IPS-18c (cell line): ENCODE results near the gene AK9.
"Not testable (repeated sequence)": the region's sequence is repeated elsewhere in the genome, so short reads cannot be mapped to it uniquely, and the experiment has no call there.

Source experiments
- H3K4me3 ChIP-seq: 2 replicates; pipeline ENCODE4 v1.7.0; 2013; ENCODE audit warnings: low read depth, mild to moderate bottlenecking, low read length, moderate library complexity; ENCODE audit not compliant: insufficient read depth
- H3K9me3 ChIP-seq: one replicate; pipeline ENCODE4 v1.6.1; 2013; ENCODE audit warnings: mild to moderate bottlenecking, low read length, moderate library complexity; ENCODE audit not compliant: control insufficient read depth, insufficient read depth

AK9 gene

DNA sequence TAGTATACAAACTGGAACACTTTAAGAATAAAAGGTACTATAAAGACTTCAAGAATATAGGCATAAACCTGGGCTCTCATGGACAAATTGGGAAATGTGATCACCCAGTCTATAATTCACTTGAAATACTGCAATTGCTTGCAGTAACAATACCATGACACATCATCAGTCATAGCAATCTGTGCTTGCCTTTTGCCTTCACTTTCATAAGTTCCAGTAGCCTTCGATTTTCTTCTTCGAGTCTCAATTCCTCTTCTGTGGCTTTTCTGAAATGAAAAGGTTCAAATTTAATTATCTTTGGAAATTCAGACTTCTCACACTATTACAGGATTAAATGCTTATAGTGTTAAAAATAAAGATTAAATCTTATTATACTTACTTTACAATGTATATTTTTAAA lies 111.6 kb downstream of the AK9 start:
- H3K4me3 ChIP-seq, result no peak overlapping the region
- no peaks in the 10 kb centered on the region for H3K9me3 ChIP-seq

DNA sequence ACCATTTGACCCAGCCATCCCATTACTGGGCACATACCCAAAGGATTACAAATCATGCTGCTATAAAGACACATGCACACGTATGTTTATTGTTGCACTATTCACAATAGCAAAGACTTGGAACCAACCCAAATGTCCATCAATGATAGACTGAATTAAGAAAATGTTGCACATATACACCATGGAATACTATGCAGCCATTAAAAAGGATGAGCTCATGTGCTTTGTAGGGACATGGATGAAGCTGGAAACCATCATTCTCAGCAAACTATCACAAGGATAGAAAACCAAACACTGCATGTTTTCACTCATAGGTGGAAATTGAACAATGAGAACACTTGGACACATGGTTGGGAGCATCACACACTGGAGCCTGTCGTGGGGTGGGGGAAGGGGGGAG lies 121.1 kb downstream of the AK9 start:
- not testable (repeated sequence) for H3K9me3 ChIP-seq, H3K4me3 ChIP-seq

- no peak overlapping the region for H3K4me3 ChIP-seq
- H3K9me3 ChIP-seq, result no peaks in the 10 kb centered on the region
These were observed 129.2 kb downstream of the AK9 start for GRCh38 chr6:109561844-109562243.

DNA sequence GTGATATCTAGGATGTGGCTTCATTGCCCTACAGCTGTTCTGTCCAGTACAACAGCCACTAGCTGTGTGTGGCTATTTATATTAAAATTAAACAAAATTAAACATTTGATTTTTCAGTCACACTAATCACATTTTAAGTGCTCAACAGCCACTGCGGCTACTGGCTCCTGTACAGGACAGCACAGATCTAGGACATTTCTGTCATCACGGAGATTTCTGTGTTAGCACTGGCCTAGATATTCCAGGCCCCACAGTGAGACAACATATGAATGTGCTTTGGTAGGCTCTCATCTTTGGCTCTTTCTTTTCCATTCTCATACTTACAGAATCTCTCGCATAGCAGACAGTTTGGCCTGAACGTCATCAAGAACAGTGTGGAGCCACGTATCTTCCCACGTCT lies 159.6 kb downstream of the AK9 start:
- Histone ChIP-seq H3K4me3 (no peak overlapping the region), H3K9me3 (no peaks in the 10 kb centered on the region)

- H3K4me3 ChIP-seq, result no peak overlapping the region
- no peaks in the 10 kb centered on the region for H3K9me3 ChIP-seq
These were observed 163.0 kb downstream of the AK9 start for GRCh38 chr6:109527989-109528388.

- Histone ChIP-seq H3K4me3 (no peak overlapping the region), H3K9me3 (no peaks in the 10 kb centered on the region)
These were observed 163.9 kb downstream of the AK9 start for GRCh38 chr6:109526905-109527628.

DNA sequence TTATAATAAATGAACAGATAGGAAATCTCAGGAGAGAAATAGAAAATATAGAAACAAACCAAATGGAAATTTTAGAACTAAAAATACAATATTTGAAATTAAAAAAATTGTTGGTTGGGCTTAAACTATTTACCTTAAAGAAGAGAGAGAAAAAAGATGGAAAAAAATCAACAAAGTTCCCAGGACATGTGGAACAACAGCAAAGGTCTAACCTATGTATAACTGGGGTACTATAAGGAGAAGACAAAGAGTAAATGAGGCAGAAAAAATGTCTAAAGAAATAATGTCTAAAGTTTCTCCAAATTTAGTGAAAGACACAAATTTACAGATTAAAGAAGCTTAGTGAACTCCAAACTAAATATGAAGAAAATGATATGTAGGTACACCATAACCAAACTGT lies 166.9 kb downstream of the AK9 start:
- no peak overlapping the region for H3K4me3 ChIP-seq
- H3K9me3 ChIP-seq, result no peaks in the 10 kb centered on the region

DNA sequence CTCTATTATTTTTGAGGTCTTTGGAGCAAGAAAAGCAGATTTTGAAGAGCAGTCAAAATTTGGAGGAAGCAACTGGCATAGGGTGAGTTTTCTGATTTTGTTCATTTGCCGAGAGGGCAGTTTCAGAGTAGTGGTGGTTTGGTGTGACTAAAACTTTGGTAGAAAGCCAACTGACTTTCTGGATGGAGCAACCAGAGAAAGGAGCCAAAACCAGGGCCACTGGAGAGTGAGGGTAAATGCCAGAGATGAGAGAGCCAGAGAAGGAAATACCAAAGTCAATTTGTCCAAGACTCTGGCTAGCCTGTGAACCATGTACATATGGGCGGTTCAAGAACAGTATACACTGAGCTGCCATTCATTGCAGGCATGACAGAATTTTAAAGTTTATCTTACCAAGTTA lies 167.5 kb downstream of the AK9 start:
- no peak overlapping the region for H3K4me3 ChIP-seq
- H3K9me3 ChIP-seq, result no peaks in the 10 kb centered on the region

- Histone ChIP-seq H3K9me3 (no peaks in the 10 kb centered on the region), H3K4me3 (no peak overlapping the region)
These were observed 169.9 kb downstream of the AK9 start for GRCh38 chr6:109521080-109521479.

GRCh38 chr6:109519647-109520046 lies 171.4 kb downstream of the AK9 start:
- H3K4me3 ChIP-seq, H3K9me3 ChIP-seq: not testable (repeated sequence)

DNA sequence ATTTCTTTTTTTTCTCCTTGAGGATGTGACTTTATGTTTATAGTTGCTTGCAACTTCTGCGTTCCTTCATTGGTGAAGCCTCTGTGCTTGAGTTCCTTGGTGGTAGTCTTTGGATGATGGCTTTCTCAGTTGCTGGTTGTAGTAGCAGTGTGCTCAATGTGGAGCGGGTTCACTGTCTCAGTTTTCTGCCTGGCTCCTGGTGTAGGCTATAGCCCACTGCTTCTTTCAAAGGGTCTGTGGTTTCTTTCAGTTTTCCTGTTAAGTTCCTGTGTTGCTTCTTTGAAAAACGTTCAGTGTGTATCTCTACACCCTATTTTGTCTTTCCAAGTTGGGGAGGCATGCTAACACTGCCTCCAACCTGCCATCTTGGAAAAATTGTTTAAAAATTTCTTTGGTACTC lies 174.1 kb downstream of the AK9 start:
- no peak overlapping the region for H3K4me3 ChIP-seq

DNA sequence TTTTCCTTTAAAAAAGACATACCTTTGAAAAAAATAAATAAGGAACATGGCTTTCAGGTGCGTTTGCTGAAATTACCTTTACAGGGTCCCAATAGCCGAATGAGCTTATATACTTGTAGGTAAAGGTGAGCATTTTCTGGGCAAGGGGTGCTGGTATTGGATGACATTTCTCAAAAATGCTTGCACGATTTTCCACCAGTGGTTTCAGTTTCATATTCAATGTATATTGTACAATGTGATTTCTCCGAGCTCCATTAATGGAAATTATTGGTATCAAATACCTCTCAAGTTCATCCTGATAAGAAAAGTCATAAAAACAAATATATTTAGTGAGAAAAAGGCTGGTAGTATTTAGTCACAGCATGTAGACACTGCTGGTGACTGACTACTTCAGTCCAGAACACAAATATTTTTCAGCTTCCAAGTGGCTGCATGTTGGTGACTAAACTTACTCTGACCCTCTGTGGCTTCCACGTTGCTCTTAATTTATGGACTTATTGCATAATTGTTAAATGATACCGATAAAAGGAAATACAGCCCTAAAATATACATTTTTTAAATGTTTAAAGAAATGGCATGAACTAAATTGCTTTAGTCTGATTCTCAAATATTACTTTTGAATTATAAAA lies 175.1 kb downstream of the AK9 start:
- Histone ChIP-seq H3K9me3 (no peaks in the 10 kb centered on the region), H3K4me3 (no peak overlapping the region)

More for the DNA sequence above, 174.1 kb downstream of the AK9 start:
- H3K9me3 ChIP-seq, result no peaks in the 10 kb centered on the region

DNA sequence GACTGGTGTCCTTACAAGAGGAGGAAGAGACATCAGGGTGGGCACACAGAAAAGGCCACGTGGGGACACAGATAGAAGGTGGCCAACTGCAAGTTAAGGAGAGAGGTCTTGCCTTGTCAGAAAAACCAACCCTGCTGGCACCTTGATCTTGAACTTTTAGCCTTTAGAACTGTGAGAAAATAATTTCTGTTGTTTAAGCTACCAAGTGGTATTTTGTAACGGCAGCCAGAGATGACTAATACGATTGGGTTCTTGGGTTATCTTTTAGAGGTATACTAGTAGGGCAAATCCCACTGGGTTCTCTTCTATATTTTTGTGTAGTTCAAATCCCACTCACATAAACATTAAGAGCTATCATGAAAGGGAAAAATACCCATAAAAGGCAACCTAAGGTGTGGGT lies 176.1 kb downstream of the AK9 start:
- Histone ChIP-seq H3K4me3 (no peak overlapping the region), H3K9me3 (no peaks in the 10 kb centered on the region)

DNA sequence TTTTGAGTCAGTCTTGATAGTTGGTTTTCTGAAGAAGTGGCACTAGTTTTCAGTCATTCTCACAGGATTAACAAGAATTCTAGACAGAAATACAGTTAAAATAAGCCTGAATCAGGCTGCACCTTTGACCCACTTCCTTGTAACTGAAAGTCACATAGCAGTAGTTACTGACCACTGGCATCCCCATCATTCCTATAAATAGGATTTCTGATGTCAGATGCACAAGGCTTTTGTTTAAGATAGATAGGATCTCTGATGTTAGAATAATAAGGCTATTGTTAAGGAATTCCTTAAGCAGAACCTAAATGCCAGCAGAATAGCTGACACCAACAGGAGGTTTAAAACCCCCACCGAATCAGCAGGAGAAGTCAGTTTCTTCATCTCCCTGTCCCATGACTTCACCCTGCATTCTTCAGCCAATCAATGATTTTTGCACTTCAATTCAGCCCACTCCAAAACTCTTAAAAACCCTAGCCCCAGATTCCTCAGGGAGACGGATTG lies 177.4 kb downstream of the AK9 start:
- H3K9me3 ChIP-seq, result no peaks in the 10 kb centered on the region
- H3K4me3 ChIP-seq, result no peak overlapping the region

DNA sequence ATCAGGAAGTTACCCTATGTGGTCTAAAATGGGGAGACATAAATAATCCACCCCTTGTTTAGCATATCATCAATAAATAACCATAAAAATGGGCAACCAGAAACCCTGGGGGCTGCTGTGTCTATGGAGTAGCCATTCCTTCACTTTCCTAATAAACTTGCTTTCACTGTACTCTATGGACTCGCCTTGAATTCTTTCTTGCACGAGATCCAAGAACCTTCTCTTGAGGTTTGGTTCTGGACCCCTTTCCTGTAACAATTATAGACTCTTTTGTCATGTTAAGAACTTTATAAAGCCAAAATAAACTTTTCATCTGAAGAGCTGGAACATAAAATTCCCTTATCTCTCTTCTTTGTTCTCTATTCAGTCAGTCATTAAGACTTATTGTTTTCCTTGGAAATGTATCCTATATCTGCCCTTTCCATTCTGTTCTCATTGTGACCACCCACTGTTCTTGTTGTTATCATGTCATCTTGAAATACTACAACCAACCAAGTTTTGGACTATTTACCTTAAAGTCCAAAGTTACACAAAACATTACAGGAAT lies 178.7 kb downstream of the AK9 start:
- Histone ChIP-seq H3K4me3 (no peak overlapping the region), H3K9me3 (no peaks in the 10 kb centered on the region)

DNA sequence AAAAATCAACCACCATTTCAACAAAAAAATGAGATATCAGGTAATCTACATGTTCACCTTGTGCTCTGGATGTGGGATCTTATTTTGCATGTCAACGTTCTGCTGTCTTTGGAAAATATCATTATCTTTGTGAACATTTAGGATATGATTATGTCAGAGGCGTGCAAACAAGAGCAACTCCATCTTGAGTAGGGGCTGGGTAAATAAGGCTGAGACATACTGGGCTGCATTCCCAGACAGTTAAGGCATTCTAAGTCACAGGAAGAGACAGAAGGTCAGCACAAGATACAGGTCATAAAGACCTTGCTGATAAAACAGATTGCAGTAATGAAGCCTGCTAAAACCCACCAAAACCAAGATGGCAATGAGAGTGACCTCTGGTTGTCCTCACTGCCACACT lies 179.2 kb downstream of the AK9 start:
- H3K9me3 ChIP-seq, result no peaks in the 10 kb centered on the region
- no peak overlapping the region for H3K4me3 ChIP-seq

DNA sequence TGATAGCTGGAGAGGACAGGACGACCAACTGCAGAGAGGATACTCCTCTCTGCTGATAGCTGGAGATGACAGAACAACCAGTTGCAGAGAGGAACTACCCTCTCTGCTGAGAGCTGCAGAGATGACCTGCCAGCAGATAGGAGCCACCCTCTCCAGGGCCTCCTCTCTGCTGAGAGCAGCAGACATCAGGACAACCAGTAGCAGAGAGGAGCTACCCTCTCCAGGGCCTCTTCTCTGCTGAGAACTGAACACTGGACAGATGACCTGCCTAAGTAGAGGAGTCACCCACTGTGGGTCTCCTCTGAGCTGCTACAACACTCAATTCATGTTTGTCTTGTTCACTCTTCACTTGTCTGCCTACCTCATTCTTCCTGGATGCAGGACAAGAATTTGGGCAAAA lies 180.6 kb downstream of the AK9 start:
- Histone ChIP-seq H3K4me3 (no peak overlapping the region), H3K9me3 (no peaks in the 10 kb centered on the region)

GRCh38 chr6:109508166-109508860 lies 182.7 kb downstream of the AK9 start:
- no peak overlapping the region for H3K4me3 ChIP-seq
- H3K9me3 ChIP-seq, result no peaks in the 10 kb centered on the region
